Measurements from ENCODE around the gene EDA.

Gene EDA

DNA sequence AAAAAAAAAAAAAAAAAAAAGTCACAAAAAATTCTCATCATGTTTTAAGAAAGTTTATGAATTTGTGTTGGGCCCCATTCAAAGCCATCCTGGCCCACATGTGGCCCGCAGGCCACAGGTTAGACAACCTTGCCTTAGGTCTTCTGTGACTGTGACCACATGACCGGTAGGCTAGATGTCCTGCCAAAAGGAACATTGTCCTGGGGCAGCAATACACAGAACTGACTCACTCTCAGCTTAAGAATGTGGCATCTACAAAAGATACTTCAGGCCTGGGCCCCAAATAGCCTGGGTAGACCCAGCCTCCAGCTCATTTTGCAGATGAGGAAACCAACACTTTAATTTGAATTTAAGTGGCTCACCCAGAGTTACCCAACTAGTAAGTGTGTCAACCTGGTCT, 423.8 kb downstream of the EDA start:
- H3K27ac ChIP-seq, result no peak overlapping the region
- no peak overlapping the region for H3K4me3 ChIP-seq
- DNase-seq (ENCODE audit: low spot score), result no peak
- TF ChIP-seq CTCF (IDR thresholded peaks at IDR 0.05), result no peak

DNA sequence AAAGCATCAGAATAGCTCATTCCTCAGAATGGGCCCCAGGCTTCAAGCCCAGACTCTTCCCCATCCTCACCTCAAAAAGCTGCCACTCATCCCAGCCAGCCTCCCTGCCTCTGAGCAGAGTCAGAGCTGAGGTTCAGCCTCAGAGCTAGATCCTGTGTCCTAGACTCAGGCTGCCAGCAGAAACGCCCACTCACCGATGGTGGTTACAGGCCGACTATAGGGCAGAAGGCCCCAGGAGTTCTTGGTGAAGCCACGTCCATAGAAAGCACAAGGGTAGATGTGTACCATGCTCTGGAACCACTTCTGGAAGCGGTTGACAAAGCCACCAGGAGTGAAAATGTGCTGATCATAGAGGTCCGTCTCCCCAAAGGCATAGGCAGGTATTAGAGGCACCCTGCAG, 426.1 kb downstream of the EDA start:
- TF ChIP-seq CTCF (IDR thresholded peaks at IDR 0.05), result no peak
- Histone ChIP-seq H3K4me3 (no peak overlapping the region), H3K27ac (no peak overlapping the region)
- DNase-seq (ENCODE audit: low spot score), result no peak

DNA sequence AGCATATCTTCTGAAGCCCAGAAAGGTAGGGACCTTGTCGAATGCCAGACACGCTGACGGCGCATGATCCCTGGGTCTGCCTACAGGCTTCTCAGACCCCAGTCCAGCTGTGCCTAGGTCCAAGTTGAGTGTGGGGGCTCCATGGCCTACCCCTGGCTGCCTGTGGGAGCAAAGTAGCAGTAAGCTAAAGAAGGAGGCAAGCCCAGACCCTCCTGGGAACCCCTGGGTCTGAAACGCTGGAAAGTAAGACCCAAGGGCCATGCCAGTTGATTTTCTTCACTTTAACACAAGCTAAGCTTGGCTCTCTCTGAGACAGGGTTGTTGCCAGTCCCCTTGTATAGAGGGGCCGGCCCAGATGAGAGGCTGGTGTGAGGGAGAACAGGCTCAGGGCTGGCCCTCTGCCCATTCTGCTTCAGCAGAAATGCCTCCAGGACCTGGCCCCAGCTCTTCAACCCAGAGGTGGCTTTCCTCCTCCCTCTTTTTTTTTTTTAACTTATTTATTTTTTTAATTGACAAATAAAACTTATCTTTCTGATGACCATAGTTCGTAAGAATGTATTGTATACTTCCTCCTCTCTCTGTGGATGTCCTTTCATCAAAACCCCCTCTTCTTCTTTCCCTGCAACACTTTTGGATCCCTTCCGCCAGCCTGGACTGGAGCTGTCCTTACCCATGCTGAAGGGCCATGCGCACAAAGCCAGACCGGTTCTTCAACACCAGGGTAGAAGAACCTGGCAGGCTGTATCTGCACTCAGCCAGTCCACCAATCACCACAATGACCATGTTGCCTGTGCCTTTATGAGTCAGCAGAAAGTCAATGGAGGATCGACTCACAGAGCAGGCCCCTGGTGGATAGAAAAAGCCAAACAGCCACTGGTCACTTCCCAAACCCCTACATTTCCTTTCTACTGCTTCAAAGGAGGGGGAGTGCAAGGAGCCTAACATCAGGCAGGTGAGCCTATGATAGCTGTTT, 426.8 kb downstream of the EDA start:
- DNase-seq (ENCODE audit: low spot score), result no peak
- H3K27ac ChIP-seq, result no peak overlapping the region
- no peak for TF ChIP-seq CTCF (IDR thresholded peaks at IDR 0.05)
- H3K4me3 ChIP-seq, result no peak overlapping the region

DNA sequence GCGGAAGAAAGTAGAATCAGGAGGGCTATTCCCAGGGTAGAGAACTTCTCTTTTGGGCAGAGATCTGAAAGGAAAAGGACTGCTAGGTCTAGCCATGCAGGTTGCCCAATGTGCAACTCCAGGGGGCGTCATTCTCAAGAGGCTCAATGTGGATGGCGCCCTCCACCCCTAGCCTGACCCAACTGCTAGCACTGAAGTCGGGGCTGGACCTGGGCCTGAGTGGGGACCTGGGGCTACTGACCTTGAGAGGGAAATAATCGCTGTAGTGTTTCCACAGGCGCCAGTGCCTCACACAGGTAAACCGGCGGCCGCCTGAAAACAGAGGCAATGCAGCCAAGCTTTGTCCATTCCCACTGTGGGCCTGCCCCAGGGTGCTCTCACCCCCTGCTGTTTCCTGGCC, 427.8 kb downstream of the EDA start:
- TF ChIP-seq CTCF (IDR thresholded peaks at IDR 0.05), result no peak
- Histone ChIP-seq H3K27ac (no peak overlapping the region), H3K4me3 (no peak overlapping the region)
- DNase-seq (ENCODE audit: low spot score), result no peak

DNA sequence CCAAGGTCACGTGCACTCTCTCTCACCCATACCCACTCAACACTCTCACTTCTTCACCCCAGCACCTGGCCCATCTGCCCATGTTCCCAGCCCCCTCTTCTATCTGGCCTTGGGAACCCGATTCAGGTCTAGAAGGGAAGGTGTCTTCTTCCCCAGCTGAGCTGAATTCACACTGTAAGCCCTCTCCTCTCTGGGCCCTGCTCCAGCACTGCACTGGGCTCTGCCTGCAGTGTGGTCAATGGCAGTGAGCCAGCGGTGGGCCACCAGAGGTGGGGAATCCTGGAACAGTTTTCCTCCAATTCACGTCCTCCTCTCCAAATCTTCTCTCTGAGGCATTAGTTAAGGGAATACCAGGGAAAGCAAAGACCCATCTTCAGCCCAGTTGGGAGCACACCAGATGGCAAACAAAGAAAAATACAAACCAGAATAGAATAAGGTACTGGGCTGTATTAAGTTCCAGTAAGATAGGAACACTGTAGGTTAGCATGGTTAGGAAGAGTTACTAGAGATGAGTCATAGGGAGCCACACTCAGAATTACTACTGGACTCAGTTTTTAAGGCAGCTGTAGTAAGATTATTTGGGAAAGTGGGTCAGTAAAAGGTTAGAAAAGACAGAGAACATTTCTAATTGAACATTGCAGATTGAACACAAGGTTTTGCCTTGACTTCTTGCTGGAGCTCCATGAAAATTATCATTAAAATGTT, 428.8 kb downstream of the EDA start:
- Histone ChIP-seq H3K27ac (no peak overlapping the region), H3K4me3 (no peak overlapping the region)
- no peak for TF ChIP-seq CTCF (IDR thresholded peaks at IDR 0.05)
- no peak for DNase-seq (ENCODE audit: low spot score)

DNA sequence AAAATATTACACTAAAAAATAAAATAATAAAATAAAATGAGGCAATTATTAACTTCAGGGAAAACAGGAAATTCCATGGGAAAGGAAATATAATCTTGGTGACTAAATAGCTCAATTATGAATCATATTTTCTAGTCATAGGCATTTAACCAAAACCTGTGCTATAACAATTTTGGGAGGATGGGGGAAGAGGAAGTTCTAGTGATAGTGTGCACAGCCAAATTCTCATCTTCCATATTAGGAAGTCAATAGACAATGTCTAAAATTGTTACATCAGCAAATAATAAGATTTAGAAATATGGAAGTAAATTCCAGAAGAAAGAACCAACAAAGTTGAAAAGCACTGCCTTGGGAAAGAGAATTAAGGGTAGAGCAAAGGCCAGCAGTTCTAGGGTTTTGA, 431.1 kb downstream of the EDA start:
- no peak for TF ChIP-seq CTCF (IDR thresholded peaks at IDR 0.05)
- Histone ChIP-seq H3K4me3 (no peak overlapping the region), H3K27ac (no peak overlapping the region)
- DNase-seq (ENCODE audit: low spot score), result no peak

Measured in coronary artery (tissue), 2 donors.